Measurements from ENCODE around the gene LYST.
"Not testable (repeated sequence)": the region's sequence is repeated elsewhere in the genome, so short reads cannot be mapped to it uniquely, and the experiment has no call there.

Gene LYST

GRCh38 chr1:235866205-235866912 is at the start of gene LYST:
LYST (minus strand) TSS chr1:235866906; CDS start chr1:235830417, 36,489 bp downstream.
- DNase-seq = no peak

GRCh38 chr1:235915489-235915888 is 48.8 kb upstream of the LYST start:
- not testable (repeated sequence) for DNase-seq

GRCh38 chr1:235913311-235913710 is 46.6 kb upstream of the LYST start:
- no peak for DNase-seq

GRCh38 chr1:235911876-235912275 is 45.2 kb upstream of the LYST start:
- DNase-seq = no peak

- no peak for DNase-seq
These were observed 44.6 kb upstream of the LYST start for GRCh38 chr1:235911300-235911662.

- no peak for DNase-seq
These were observed 43.9 kb upstream of the LYST start for GRCh38 chr1:235910357-235911299.

GRCh38 chr1:235908742-235909520 is 42.2 kb upstream of the LYST start:
- no peak for DNase-seq

GRCh38 chr1:235907897-235908240 is 41.2 kb upstream of the LYST start:
- no peak for DNase-seq

GRCh38 chr1:235907187-235907896 is 40.6 kb upstream of the LYST start:
- no peak for DNase-seq

GRCh38 chr1:235906436-235906835 is 39.7 kb upstream of the LYST start:
- no peak for DNase-seq

- DNase-seq = not testable (repeated sequence)
These were observed 37.1 kb upstream of the LYST start for GRCh38 chr1:235903809-235904208.

GRCh38 chr1:235902677-235903542 is 36.2 kb upstream of the LYST start:
- DNase-seq = no peak

- DNase-seq = no peak
These were observed 34.8 kb upstream of the LYST start for GRCh38 chr1:235901461-235901860.

- no peak for DNase-seq
These were observed 31.4 kb upstream of the LYST start for GRCh38 chr1:235898126-235898525.

- no peak for DNase-seq
These were observed 27.1 kb upstream of the LYST start for GRCh38 chr1:235893840-235894239.

- no peak for DNase-seq
These were observed 26.2 kb upstream of the LYST start for GRCh38 chr1:235892734-235893413.

GRCh38 chr1:235892202-235892601 is 25.5 kb upstream of the LYST start:
- no peak for DNase-seq

- DNase-seq = no peak
These were observed 21.5 kb upstream of the LYST start for GRCh38 chr1:235888119-235888643.

- no peak for DNase-seq
These were observed 21.0 kb upstream of the LYST start for GRCh38 chr1:235887676-235888075.

- no peak for DNase-seq
These were observed 19.1 kb upstream of the LYST start for GRCh38 chr1:235885655-235886262.
